Measurements from ENCODE around the gene TMEM204.

The TMEM204 gene

GRCh38 chr16:1557074-1557473 is 23.6 kb downstream of the TMEM204 start:
- in situ Hi-C loops (cut with HindIII; ENCODE audit: low sequenced_read_pairs): no loop called here
- no peak overlapping the region for H3K4me3 ChIP-seq (ENCODE audit: low read depth, low read length)
- TF ChIP-seq, protein P1, sequence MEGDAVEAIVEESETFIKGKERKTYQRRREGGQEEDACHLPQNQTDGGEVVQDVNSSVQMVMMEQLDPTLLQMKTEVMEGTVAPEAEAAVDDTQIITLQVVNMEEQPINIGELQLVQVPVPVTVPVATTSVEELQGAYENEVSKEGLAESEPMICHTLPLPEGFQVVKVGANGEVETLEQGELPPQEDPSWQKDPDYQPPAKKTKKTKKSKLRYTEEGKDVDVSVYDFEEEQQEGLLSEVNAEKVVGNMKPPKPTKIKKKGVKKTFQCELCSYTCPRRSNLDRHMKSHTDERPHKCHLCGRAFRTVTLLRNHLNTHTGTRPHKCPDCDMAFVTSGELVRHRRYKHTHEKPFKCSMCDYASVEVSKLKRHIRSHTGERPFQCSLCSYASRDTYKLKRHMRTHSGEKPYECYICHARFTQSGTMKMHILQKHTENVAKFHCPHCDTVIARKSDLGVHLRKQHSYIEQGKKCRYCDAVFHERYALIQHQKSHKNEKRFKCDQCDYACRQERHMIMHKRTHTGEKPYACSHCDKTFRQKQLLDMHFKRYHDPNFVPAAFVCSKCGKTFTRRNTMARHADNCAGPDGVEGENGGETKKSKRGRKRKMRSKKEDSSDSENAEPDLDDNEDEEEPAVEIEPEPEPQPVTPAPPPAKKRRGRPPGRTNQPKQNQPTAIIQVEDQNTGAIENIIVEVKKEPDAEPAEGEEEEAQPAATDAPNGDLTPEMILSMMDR (IDR thresholded peaks at IDR 0.05; ENCODE audit: low read depth, low read length): no peak
- no peak for DNase-seq (ENCODE audit: low read depth, low spot score)

GRCh38 chr16:1557576-1557975 is 24.1 kb downstream of the TMEM204 start:
- in situ Hi-C loops (cut with HindIII; ENCODE audit: low sequenced_read_pairs): no loop called here
- no peak overlapping the region for H3K4me3 ChIP-seq (ENCODE audit: low read depth, low read length)
- TF ChIP-seq, protein P1 (IDR thresholded peaks at IDR 0.05; ENCODE audit: low read depth, low read length): no peak
- no peak for DNase-seq (ENCODE audit: low read depth, low spot score)

- in situ Hi-C loops (cut with HindIII; ENCODE audit: low sequenced_read_pairs): no loop called here
- TF ChIP-seq, protein P1 (IDR thresholded peaks at IDR 0.05; ENCODE audit: low read depth, low read length): no peak
- H3K4me3 ChIP-seq (ENCODE audit: low read depth, low read length): no peak overlapping the region
- DNase-seq (ENCODE audit: low read depth, low spot score): no peak
Observed at GRCh38 chr16:1559446-1559975, 26.0 kb downstream of the TMEM204 start.

DNA sequence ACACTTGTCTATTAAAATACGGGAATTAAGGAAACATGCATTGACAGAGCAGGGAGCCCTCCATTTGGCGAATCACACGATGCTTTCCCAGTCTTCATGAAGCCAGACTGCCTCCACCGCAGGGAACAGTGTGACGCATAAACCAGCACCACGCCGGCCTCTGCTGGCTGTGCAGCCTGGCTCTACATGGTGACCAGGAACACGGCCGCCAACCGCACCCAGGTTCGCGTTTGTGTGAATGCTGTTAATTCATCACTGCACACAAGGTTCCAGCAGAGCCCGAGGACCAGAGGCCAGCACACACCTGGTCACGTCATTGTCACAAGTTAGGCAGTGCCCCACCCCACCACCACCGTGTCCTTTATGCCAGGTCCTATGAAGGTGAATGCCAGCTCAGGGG is 26.7 kb downstream of the TMEM204 start:
- in situ Hi-C loops (cut with HindIII; ENCODE audit: low sequenced_read_pairs): no loop called here
- no peak overlapping the region for H3K4me3 ChIP-seq (ENCODE audit: low read depth, low read length)
- TF ChIP-seq, protein P1 (IDR thresholded peaks at IDR 0.05; ENCODE audit: low read depth, low read length): no peak
- DNase-seq (ENCODE audit: low read depth, low spot score): no peak

DNA sequence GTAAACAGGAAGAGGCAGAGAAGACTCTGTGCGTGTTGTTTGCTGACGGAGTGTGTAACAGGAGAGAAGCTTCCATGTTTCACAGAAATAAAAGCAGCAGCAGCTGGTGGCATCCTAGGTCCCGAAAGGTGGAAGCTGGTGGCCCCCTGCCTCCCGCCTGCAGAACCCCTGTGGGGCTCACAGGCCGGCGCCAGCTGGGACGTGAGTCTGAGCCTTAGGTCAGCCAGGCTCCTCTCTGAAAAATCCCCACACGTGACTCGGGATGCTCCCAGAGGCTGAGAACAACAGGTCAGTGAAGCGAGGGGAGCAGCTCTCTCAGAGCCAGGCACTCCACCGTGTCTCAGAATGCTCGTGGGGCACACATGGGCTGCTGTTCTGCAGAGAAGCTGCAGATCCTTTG is 27.4 kb downstream of the TMEM204 start:
- H3K4me3 ChIP-seq (ENCODE audit: low read depth, low read length): no peak overlapping the region
- TF ChIP-seq, protein P1 (IDR thresholded peaks at IDR 0.05; ENCODE audit: low read depth, low read length): no peak
- no peak for DNase-seq (ENCODE audit: low read depth, low spot score)
- in situ Hi-C loops (cut with HindIII; ENCODE audit: low sequenced_read_pairs): no loop called here

- in situ Hi-C loops (cut with HindIII; ENCODE audit: low sequenced_read_pairs): no loop called here
- no peak for DNase-seq (ENCODE audit: low read depth, low spot score)
- TF ChIP-seq, protein P1 (IDR thresholded peaks at IDR 0.05; ENCODE audit: low read depth, low read length): no peak
- no peak overlapping the region for H3K4me3 ChIP-seq (ENCODE audit: low read depth, low read length)
Observed at GRCh38 chr16:1561266-1561665, 27.8 kb downstream of the TMEM204 start.

GRCh38 chr16:1561836-1562235 is 28.4 kb downstream of the TMEM204 start:
- no peak for DNase-seq (ENCODE audit: low read depth, low spot score)
- in situ Hi-C loops (cut with HindIII; ENCODE audit: low sequenced_read_pairs): no loop called here
- TF ChIP-seq, protein P1 (IDR thresholded peaks at IDR 0.05; ENCODE audit: low read depth, low read length): no peak
- H3K4me3 ChIP-seq (ENCODE audit: low read depth, low read length): no peak overlapping the region

All from astrocyte of the spinal cord (primary cell).